ENCODE measurements around the gene SNX9. TPM values are rescaled to one million over a fixed set of nuclear protein-coding genes. Genes with fewer than 3 reads are reported as not detected.

Gene SNX9
- total and polyA plus RNA-seq, 2 of the 8 experiments (the other 6 are each of a cell fraction or from before 2014, with no cell fraction given): 11.8 to 23.2 TPM

- Histone ChIP-seq H3K9ac (replicated peaks in 1 of 4; ENCODE audit: extremely low read depth in 1 of 4, low read depth in 3 of 4, low read length in 3 of 4) (no peak overlapping the region; a peak in 1 of 7 replicates), H2AK5ac (ENCODE audit: low read depth, low read length) (no peak overlapping the region), H2BK5ac (ENCODE audit: low read depth, low read length) (no peak overlapping the region), H3K9me3 (ENCODE audit: insufficient read depth in 2 of 2, low read depth in 1 of 2, low read length in 1 of 2) (no peaks in the 10 kb centered on the region), H2BK12ac (ENCODE audit: low read depth, low read length) (no peak overlapping the region), H4K8ac (ENCODE audit: extremely low read depth, insufficient read depth, low read length) (peak overlapping the region; percentile 21; the same call in 1 of the 2 replicates), H3K4ac (replicated peaks; ENCODE audit: insufficient read length, low read depth, low read length) (no peak overlapping the region), H3K18ac (ENCODE audit: extremely low read depth, low read length) (no peak overlapping the region), H3K79me1 (ENCODE audit: low read depth, low read length) (peaks cover 3% of the 10 kb centered on the region), H3K4me2 (ENCODE audit: insufficient read depth in 1 of 2, low read depth in 2 of 2, low read length in 2 of 2) (no peak overlapping the region), H4K5ac (ENCODE audit: insufficient read length, low read depth, low read length) (no peak overlapping the region), H3K4me1 (replicated peaks in 1 of 4; ENCODE audit: control insufficient read depth in 3 of 4, insufficient read depth in 4 of 4, low read length in 3 of 4) (peaks cover 11 to 28% (median 20%) of the 10 kb centered on the region in 4 experiments), H2BK20ac (ENCODE audit: low read length) (no peak overlapping the region), H4K91ac (replicated peaks; ENCODE audit: insufficient read length, low read length) (no peak overlapping the region), H3K56ac (replicated peaks; ENCODE audit: insufficient read length, low read depth, low read length) (no peak overlapping the region), H3K4me3 (ENCODE audit: extremely low read depth in 1 of 4, insufficient read depth in 2 of 4, low read depth in 3 of 4, low read length in 4 of 4) (no peak overlapping the region), H2BK15ac (ENCODE audit: low read length) (no peak overlapping the region), H2BK120ac (replicated peaks; ENCODE audit: low read depth, low read length) (no peak overlapping the region), H3K79me2 (ENCODE audit: control insufficient read depth in 1 of 2, insufficient read depth in 2 of 2, low read length in 2 of 2) (peaks cover 0 to 42% of the 10 kb centered on the region in 2 experiments; a peak in 2 of 4 replicates), H3K23ac (ENCODE audit: insufficient read length) (no peak overlapping the region), H4K20me1 (replicated peaks in 1 of 2; ENCODE audit: control insufficient read depth in 1 of 2, insufficient read depth in 2 of 2, low read length in 2 of 2) (no peaks in the 10 kb centered on the region), H2AFZ (ENCODE audit: low read length) (no peak overlapping the region), H3K36me3 (ENCODE audit: control insufficient read depth in 2 of 4, insufficient read depth in 4 of 4, low read length in 3 of 4) (no peaks in the 10 kb centered on the region), H3K27ac (ENCODE audit: low read depth, low read length) (no peak overlapping the region), H3K27me3 (replicated peaks in 1 of 4; ENCODE audit: control insufficient read depth in 3 of 4, extremely low read depth in 1 of 4, insufficient read depth in 3 of 4, low read length in 3 of 4) (no peaks in the 10 kb centered on the region), H3K14ac (ENCODE audit: insufficient read length) (no peak overlapping the region), H3K23me2 (ENCODE audit: low read depth, low read length) (no peaks in the 10 kb centered on the region)
- FAIRE-seq (no peak), DNase-seq (ENCODE audit: low read depth in 1 of 2, low spot score in 2 of 2) (no peak)
- TF ChIP-seq MAX (IDR thresholded peaks at IDR 0.05): no peak
- TF ChIP-seq TBP (IDR thresholded peaks at IDR 0.05; ENCODE audit: low read depth, low read length): no peak
- TF ChIP-seq TCF12 (IDR thresholded peaks at IDR 0.05; ENCODE audit: low read depth, low read length): no peak
- TF ChIP-seq USF2 (IDR thresholded peaks at IDR 0.05; ENCODE audit: low read length): no peak
- no peak for TF ChIP-seq POLR2A (IDR thresholded peaks at IDR 0.05; ENCODE audit: control extremely low read depth in 1 of 2, low read depth in 2 of 2, low read length in 2 of 2)
- CTCF ChIA-PET (ENCODE audit: partially characterized antibody): interaction anchor here (0.6 to 1.2 kb wide), 2 partner anchors 50 to 231 kb away, joined by 3 to 4 read pairs; no protein-coding TSS in a partner anchor
- WGBS, 2 experiments (ENCODE audit: extremely low coverage in 1 of 2, insufficient coverage in 1 of 2, insufficient read length in 1 of 2, insufficient replicate concordance in 2 of 2, low coverage in 1 of 2, low lambda C conversion rate in 2 of 2, missing lambda C conversion rate in 1 of 2): 87% methylated on average over 20 of the region's 20 CpGs; no CpG with 5 or more reads in 1 of the 2 experiments
- POLR2A ChIA-PET (ENCODE audit: partially characterized antibody): no interaction called here
Measured at GRCh38 chr6:157987788-157988699, 165.0 kb downstream of the SNX9 start.

Measured in H1 (cell line).